Skeletal muscle cell (primary cell): Measurements from ENCODE around the gene HELZ.
"Not testable (repeated sequence)": the region's sequence is repeated elsewhere in the genome, so short reads cannot be mapped to it uniquely, and the experiment has no call there.

Experiments
- DNase-seq: peaks from one replicate; pipeline ENCODE4 v3.0.0-alpha.2; 2010; ENCODE audit warnings: low read depth
- H3K4me3 ChIP-seq: 2 replicates; pipeline ENCODE4 v1.5.1; 2011; ENCODE audit warnings: low read depth, mild to moderate bottlenecking, control low read depth, low read length, moderate library complexity

HELZ gene

DNA sequence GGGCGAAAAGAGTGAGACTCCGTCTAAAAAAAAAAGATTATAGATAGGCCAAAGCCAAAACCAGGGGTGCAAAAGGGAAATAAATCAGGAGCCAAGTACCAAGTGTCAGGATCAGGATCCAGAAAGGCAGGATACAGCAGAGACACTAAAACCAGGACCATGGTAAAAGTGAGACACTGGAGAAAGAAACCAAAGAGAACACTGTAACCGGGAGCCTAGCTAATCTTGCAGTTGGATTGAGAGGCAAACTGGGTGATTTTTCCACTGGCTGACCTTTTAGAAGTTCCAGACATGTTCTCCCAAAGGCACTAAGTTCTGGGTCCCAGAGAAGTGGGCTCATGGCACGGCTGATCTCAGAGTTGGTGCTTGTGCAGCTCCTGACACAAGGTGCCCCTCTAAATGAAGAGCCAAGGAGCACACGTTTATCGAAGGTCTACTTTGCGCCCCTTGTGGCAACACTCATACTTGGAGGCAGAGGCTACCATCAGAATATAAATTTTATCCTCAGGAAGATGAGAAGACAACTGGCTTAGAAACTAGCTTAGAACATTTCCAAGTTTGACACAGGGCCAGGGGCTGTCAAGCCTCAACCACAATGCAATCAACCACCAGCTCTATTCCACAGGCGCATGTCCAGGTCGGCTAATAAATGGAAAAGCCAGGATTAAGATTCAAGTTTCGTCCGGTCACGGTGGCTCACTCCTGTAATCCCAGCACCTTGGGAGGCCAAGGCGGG lies 27.5 kb upstream of the HELZ start:
- no peak overlapping the region for H3K4me3 ChIP-seq
- no peak for DNase-seq

GRCh38 chr17:67271187-67271586 lies 26.2 kb upstream of the HELZ start:
- not testable (repeated sequence) for DNase-seq, H3K4me3 ChIP-seq

DNA sequence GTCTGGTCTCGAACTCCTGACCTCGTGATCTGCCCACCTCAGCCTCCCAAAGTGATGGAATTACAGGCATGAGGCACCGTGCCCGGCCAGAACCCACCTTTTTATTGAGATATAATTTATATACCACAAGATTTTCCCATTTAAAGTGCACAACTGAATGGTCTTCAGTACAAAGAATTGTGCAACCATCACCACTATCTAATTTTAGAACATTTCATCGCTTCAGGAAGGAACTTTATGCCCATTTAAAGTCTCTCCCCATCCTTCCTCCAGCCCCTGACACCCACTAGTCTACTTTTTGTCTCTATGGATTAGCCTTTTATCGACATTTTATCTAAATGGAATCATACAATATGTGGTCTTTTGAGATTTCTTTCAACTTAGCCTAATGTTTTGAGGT lies 25.4 kb upstream of the HELZ start:
- DNase-seq = no peak

DNA sequence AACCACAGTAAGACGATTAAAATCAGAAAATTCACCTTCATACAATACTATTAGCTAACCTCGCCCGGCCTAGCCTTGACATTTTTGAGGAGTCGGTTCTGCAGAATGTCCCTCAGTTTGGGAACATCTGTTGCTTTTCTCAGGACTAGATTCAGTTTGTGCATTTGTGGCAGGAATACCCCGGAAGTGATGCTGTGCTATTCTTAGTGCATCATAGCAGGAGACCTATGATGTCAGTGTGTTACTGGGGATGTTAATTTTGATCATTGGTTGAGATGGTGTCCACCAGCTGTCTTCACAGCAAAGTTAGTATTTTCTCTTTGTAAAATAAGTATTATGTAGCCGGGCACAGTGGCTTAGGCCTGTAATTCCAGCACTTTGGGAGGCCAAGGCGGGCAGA lies 21.5 kb upstream of the HELZ start:
- DNase-seq = no peak

More for the DNA sequence above, 25.4 kb upstream of the HELZ start:
- no peak overlapping the region for H3K4me3 ChIP-seq

GRCh38 chr17:67265436-67266019 lies 20.5 kb upstream of the HELZ start:
- no peak overlapping the region for H3K4me3 ChIP-seq
- DNase-seq = no peak

More for the DNA sequence above, 21.5 kb upstream of the HELZ start:
- H3K4me3 ChIP-seq = no peak overlapping the region

- no peak for DNase-seq
- H3K4me3 ChIP-seq = no peak overlapping the region
Observed at GRCh38 chr17:67262435-67263117, 17.6 kb upstream of the HELZ start.

- no peak overlapping the region for H3K4me3 ChIP-seq
- peak; percentile 76 for DNase-seq
Observed at GRCh38 chr17:67260170-67260987, 15.4 kb upstream of the HELZ start.

GRCh38 chr17:67258821-67259468 lies 13.9 kb upstream of the HELZ start:
- no peak overlapping the region for H3K4me3 ChIP-seq
- no peak for DNase-seq

- H3K4me3 ChIP-seq = no peak overlapping the region
- DNase-seq = no peak
Observed at GRCh38 chr17:67256075-67256732, 11.2 kb upstream of the HELZ start.

- DNase-seq = no peak
Observed at GRCh38 chr17:67253384-67253783, 8.4 kb upstream of the HELZ start.

GRCh38 chr17:67251586-67251985 lies 6.6 kb upstream of the HELZ start:
- H3K4me3 ChIP-seq, DNase-seq: not testable (repeated sequence)

More at GRCh38 chr17:67253384-67253783, 8.4 kb upstream of the HELZ start:
- H3K4me3 ChIP-seq = no peak overlapping the region

DNA sequence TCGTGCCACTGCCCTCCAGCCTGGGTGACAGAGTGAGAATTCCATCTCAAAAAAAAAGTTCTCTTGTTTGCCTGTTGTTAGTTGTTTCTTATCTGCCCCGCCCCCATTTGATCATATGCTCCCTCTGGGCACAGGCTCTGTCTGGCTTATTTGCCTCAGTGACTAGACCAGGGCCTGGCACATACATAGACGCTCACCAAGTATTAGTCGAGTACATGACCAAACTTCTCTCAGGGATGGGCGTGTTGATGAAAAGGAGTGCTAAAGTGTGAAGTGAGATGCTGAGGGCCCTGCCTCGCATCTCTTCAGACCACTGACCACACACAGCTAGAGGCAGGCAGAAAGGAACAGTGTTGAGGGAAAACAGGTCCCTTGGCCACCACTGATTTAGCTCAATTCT lies 3.3 kb upstream of the HELZ start:
- DNase-seq = no peak
- no peak overlapping the region for H3K4me3 ChIP-seq

DNA sequence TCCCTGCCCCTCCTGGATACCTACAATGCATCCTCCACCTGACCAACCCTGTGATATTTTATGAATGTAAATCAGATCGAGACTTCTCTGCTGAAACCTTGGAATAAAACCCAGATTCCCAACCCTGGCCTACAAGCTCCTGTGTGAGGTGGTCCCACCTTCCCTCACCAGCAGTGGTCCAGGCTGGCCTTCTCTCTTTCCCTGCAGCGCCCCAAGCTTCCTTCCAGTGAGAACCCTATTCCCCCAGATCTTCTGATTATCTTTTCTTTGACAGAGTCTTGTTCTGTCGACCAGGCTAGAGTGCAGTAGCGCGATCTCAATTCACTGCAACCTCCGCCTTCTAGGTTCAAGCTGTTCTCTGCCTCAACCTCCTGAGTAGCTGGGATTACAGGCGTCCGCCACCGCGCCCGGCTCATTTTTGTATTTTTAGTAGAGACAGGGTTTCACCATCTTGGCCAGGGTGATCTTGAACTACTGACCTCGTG lies 2.5 kb upstream of the HELZ start:
- DNase-seq = no peak
- no peak overlapping the region for H3K4me3 ChIP-seq

GRCh38 chr17:67246653-67247415 lies 1.8 kb upstream of the HELZ start:
- DNase-seq = no peak
- peak overlapping the region; percentile 93 for H3K4me3 ChIP-seq

- peak overlapping the region; percentile 93 for H3K4me3 ChIP-seq
- DNase-seq = no peak
Observed at GRCh38 chr17:67246403-67246652, 1.3 kb upstream of the HELZ start.

DNA sequence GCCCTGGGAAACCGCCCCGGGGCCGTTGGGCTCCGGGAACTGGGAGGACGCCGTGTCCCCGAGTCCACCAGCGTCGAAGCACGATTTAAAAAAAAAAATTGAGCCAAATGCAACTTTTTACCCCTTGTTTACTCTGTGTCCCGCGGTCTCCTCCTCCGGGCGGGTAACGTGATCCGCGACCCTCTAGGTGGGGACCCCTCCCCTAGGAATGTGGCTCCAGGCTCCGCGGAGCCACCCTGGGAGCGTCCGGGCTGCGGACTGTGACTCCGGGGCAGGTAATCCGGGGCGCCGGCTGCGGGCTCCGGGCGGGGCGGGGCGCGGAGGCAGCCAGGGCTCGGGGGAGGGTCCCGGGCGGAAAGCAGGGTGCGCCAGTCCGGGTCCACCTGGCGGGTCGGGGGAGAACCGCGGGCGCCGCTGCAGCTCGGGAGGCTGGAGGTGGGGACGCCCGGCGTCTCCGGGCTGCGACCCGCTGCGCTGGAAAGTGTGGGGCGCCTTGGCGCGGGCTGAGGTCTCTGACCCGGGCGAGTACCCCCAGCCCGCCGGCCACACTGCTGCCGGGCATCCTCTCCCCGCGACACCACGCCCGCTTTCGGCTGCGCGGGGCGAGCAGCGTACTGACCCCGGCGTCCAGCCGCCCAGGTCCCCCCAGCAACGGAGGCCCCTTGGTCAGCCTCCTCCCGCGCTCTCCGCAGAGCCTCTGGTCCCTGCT lies 852 bp upstream of the HELZ start:
- DNase-seq = no peak
- peak overlapping the region; percentile 93 for H3K4me3 ChIP-seq

GRCh38 chr17:67244431-67245072 lies 444 bp downstream of the HELZ start:
- peak overlapping the region; percentile 93 for H3K4me3 ChIP-seq
- DNase-seq = no peak
